HTERT RPE-1 (cell line): Measurements from ENCODE around the gene AQP9.

Experiments used
- in situ Hi-C: fragments of 300-500 bp; cut with MboI; formaldehyde crosslinking; loops from 4 replicates; pipeline ENCODE4 v1.14.3; 2020; ENCODE audit warnings: low sequenced_read_pairs

AQP9 gene

DNA sequence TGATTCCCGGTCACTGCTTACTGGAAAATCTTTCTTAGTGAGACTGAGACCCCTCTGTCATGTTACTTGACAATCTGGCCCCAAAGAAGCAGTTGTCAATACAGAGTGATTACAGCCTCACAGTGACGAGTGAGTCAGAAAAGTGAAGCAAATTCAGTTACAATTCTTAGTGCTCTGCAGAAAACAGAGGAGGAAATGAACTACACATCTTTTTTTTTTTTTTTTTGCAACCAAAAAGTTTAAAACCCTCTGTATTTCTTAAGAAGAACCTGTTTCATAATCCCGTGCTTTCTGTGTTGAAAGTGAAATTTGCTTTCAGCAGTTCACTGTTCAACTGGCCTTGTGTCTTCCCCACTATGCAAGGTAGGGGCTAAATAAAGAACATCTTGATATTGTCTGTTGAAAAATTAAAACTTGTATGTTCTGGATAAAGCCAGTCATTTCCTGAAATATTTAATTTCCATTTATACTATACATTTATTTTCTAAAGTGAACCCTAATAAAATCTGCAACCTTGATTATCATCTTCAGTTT lies 1.9 kb downstream of the AQP9 start:
- in situ Hi-C loops, result no loop called here

DNA sequence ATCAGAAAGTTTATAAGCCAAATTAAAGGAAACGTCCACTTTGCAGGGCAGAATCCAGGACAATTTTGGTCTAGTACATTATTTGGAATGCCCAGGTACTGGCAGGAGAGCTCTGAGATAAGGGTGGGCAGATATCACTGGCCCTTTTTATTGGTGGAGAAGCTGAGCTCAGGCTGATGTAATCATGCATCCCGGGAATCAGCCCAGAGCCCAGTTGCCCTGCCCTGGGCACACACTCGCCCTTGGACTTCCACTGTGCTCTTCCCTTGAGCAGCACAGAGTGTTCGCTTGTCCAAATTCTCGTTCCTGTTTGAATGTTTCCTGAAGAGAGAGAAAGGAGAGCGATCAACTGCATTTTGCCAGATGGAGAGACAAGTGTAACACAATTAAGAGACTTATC lies 3.7 kb downstream of the AQP9 start:
- in situ Hi-C loops, result no loop called here

- in situ Hi-C loops, result no loop called here
These were observed 4.8 kb downstream of the AQP9 start for GRCh38 chr15:58142827-58143461.

DNA sequence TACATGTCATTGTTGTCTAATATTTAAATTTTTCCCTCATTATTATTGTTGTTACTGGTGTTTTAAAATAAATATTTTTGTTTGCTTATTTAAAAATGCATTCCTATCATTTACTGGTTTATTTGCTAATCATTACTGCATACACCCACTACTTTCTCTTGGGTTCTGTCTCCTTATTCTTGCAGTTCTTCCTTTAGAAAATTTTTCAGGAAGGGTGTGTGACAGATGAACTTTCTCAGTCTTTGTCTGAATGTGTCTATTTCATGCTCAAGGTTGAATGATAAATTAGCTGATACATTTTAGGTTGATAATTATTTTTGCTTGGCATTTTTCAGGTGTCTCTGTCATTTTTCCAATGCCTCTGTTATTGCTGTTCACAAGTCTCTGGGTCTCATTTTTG lies 7.4 kb downstream of the AQP9 start:
- in situ Hi-C loops, result no loop called here

DNA sequence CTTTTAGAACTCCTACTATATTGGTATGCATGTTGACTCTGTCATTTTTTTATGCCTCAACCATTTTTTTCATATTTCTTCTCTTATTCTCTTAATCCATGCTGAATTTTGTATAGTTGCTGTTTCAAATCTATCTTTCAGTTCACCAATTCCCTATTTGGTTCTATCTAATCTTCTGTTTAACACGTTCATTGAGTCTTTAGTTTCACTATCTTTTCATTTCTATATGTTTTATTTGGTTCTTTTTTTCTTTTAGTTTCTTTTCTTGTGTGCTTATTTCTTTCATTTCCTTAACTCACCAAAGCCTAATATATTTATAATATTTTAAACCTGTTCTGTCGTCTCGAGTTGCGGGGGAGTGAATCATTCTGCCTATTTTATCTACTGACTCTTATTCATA lies 8.0 kb downstream of the AQP9 start:
- in situ Hi-C loops, result no loop called here

- in situ Hi-C loops, result no loop called here
These were observed 8.6 kb downstream of the AQP9 start for GRCh38 chr15:58146749-58147148.

GRCh38 chr15:58147171-58147611 lies 9.0 kb downstream of the AQP9 start:
- in situ Hi-C loops, result no loop called here

- in situ Hi-C loops, result no loop called here
These were observed 9.9 kb downstream of the AQP9 start for GRCh38 chr15:58148120-58148519.

DNA sequence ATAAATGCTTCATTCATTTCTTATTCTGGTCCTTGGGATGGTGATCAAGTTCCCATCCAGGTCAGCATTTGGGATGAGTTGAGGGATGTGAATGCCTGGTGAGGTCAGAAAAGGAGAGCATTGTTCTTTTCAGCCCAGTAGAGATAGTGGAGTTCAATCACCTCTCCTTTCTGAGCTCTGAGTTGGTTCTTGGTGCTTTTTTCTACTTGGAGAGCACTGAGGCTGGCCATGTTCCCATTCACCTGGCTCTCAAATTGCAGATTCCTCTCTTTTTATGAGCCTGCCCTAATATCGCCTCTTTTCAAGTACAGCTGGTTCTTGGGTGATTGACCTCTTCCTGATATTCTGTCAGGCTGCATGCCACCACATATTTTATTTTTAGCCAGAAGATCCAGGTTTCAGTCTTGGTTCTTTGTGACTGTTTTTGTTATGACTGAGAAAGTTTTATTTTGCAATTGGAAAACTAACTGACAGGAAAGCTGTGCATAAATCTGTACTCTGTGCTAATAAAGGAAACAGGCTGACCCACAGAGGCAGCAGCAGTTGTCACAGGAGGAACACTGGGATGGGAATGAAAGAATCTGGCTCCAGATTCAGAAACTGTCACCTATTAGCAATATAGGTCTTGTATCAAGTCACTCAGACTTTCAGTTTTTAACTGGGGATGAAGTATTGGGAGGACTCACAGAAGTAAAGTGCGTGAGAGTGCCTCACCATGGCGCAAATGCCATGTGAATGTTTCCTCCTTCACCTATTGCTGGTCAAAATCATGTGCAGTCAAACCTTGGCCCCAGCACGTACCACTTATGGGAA lies 10.7 kb downstream of the AQP9 start:
- in situ Hi-C loops, result no loop called here

DNA sequence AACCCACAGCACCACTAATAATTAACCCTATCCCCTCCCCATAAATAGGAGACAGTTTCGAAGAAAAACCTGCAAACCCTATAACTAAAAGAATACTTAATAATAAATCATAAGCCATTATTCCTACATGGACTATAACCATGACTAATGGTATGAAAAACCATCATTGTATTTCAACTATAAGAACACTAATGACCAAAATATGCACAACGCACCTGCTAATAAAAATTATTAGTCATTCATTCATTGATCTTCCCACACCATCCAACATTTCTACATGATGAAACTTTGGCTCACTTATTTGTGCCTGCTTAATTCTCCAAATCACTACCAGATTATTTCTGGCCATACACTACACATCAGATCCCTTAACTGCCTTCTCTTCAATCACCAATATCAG lies 16.6 kb downstream of the AQP9 start:
- in situ Hi-C loops, result no loop called here

DNA sequence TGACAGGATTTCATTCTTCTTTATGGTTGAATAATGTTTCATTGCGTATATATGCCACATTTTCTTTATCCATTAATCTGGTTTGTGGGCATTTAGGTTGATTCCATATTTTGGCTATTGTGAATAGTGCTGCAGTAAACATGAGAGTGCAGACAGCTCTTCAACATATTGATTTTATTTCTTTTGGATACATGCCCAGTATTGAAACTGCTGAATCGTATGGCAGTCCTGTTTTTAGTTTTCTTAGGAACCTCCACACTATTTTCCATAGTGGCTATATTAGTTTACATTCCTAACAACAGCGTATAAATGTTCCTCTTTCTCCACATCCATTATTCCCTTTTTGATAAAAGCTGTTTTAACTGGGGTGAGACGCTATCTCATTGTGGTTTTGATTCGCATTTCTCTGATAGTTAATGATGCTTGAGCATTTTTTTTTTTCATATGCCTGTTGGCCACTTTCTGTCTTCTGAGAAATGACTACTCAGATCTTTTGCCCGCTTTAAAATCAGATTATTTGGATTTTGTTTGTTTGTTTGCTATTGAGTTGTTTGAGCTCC lies 21.7 kb downstream of the AQP9 start:
- in situ Hi-C loops, result no loop called here

GRCh38 chr15:58161436-58161930 lies 23.3 kb downstream of the AQP9 start:
- in situ Hi-C loops, result no loop called here

GRCh38 chr15:58163985-58164384 lies 25.8 kb downstream of the AQP9 start:
- in situ Hi-C loops, result no loop called here

DNA sequence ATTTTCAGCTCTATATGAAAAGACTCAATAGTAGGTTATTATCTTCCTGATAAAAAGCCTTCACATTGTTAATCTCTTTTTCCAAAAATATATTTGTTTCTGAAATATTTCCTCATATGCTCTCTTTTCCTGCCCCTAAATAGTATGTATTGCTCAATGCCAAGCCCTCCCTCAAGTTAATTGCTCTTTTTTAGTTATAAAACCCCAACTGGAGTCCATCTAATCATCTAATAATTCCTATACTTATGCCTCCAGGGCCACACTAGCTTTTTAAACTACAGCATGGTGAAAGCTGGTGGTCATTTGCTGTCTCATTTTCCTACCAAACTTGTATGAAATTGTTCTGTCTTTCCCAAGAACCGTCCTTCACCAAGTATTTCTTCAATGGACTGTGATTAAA lies 26.7 kb downstream of the AQP9 start:
- in situ Hi-C loops, result no loop called here

- in situ Hi-C loops, result no loop called here
These were observed 27.5 kb downstream of the AQP9 start for GRCh38 chr15:58165661-58166060.

GRCh38 chr15:58167095-58167691 lies 29.0 kb downstream of the AQP9 start:
- in situ Hi-C loops, result no loop called here

DNA sequence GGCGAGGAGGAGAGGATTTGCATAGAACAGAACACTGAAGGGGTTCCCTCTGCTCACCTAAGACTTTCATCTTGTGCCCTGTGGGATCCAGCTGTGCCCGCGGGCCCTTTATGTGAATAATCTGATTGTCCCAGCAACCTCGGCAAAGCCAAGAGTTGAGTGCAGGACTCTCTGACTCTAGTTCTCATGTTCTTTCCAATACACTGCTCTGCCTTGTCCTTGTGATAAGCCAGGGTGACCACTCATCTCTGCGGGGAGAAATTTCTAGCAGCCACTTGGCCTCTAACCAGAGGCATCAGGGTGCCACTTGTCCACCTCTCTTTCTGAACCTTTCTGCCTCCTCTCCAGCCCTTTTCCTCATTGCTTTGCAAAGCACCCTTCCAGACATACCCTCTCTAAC lies 31.8 kb downstream of the AQP9 start:
- in situ Hi-C loops, result no loop called here

- in situ Hi-C loops, result no loop called here
These were observed 33.4 kb downstream of the AQP9 start for GRCh38 chr15:58171476-58172061.

GRCh38 chr15:58174709-58175108 lies 36.5 kb downstream of the AQP9 start:
- in situ Hi-C loops, result no loop called here

GRCh38 chr15:58175955-58176354 lies 37.8 kb downstream of the AQP9 start:
- in situ Hi-C loops, result no loop called here

GRCh38 chr15:58178668-58179067 lies 40.5 kb downstream of the AQP9 start:
- in situ Hi-C loops, result no loop called here
